HepG2 (cell line): Measurements from ENCODE around the gene WDR83. TPM values are rescaled to one million over a fixed set of nuclear protein-coding genes. Genes with fewer than 3 reads are reported as not detected.

Experiments
- ATAC-seq: fragments of 200-7000 bp; cut with Tn5 transposase; 3 replicates; pipeline ENCODE4 v1.9.1; 2020; ENCODE audit warnings: mild to moderate bottlenecking, moderate library complexity
- BruUV-seq: library from RNA; stranded (reverse); fragments of 400-500 nt; replicated peaks from 2 replicates; lab custom pipeline; 2021; lab: Mats Ljungman, UMichigan
- CTCF ChIA-PET: fragments of 300-600 bp; formaldehyde crosslinking; extraction: SDS; loops from one replicate; lab custom pipeline; 2021; ENCODE audit warnings: low total read pairs, inconsistent platforms, low intra/inter-chr PET ratio; lab: Yijun Ruan, JAX
- POLR2A ChIA-PET: fragments of 350-600 bp; sonication (Branson Sonifier 250); formaldehyde crosslinking; loops from one replicate; lab custom pipeline; 2020; ENCODE audit warnings: antibody characterized with exemption, inconsistent platforms; lab: Yijun Ruan, JAX
- DNase-seq: peaks from one replicate; pipeline ENCODE4 v3.0.0-alpha.2; 2015; ENCODE audit warnings: low spot score
- FAIRE-seq: peaks from 3 replicates; lab custom pipeline; 2011; peaks lifted over from hg19 to GRCh38; lab: Jason Lieb, UNC
- H2AFZ ChIP-seq: one replicate; pipeline ENCODE4 v1.6.1; 2011; ENCODE audit warnings: low read length, inconsistent platforms
- H3K27ac ChIP-seq: fragments of 300-600 bp; 3 replicates; pipeline ENCODE4 v1.8.0; 2011; ENCODE audit warnings: mixed run types, mild to moderate bottlenecking, mixed read lengths, low read length, inconsistent platforms; ENCODE audit not compliant: insufficient read depth; ENCODE audit errors: extremely low read length
- H3K27me3 ChIP-seq, 2 experiments: fragments of 200-600 bp in 1 of 2; 2 replicates in 1 of 2; 3 replicates in 1 of 2; pipeline versions ENCODE4 v1.6.0 to v1.8.0; 2011; ENCODE audit warnings: low read length in 2 of 2, mild to moderate bottlenecking in 2 of 2, moderate library complexity in 2 of 2, inconsistent platforms in 1 of 2; ENCODE audit not compliant: insufficient read depth in 2 of 2, control insufficient read depth in 1 of 2
- H3K36me3 ChIP-seq, 2 experiments: fragments of 200-600 bp in 1 of 2; replicated peaks in 1 of 2; 2 replicates in 1 of 2; 3 replicates in 1 of 2; pipeline versions ENCODE4 v1.5.1 to v1.8.0; 2011; ENCODE audit warnings: low read length in 2 of 2, inconsistent platforms in 1 of 2; ENCODE audit not compliant: insufficient read depth in 2 of 2, control insufficient read depth in 1 of 2
- H3K4me1 ChIP-seq: 2 replicates; pipeline ENCODE4 v1.5.1; 2012; ENCODE audit warnings: low read length, inconsistent platforms; ENCODE audit not compliant: insufficient read depth
- H3K4me2 ChIP-seq: 2 replicates; pipeline ENCODE4 v1.6.0; 2011; ENCODE audit warnings: low read depth, low read length, inconsistent platforms
- H3K4me3 ChIP-seq, 3 experiments: fragments of 200-600 bp in 1 of 3; sonication (generic), shearing (Covaris generic) in 1 of 3; replicated peaks in 1 of 3; 2 replicates each; pipeline ENCODE4 v1.5.1; 2011 to 2016; ENCODE audit warnings: low read length in 3 of 3, inconsistent platforms in 2 of 3, low read depth in 2 of 3, mild to moderate bottlenecking in 2 of 3, control low read depth in 1 of 3, mixed read lengths in 1 of 3; ENCODE audit not compliant: insufficient read depth in 1 of 3
- H3K79me2 ChIP-seq: one replicate; pipeline ENCODE4 v1.6.1; 2011; ENCODE audit warnings: low read length, inconsistent platforms; ENCODE audit not compliant: insufficient read depth
- H3K9ac ChIP-seq: 2 replicates; pipeline ENCODE4 v1.6.0; 2011; ENCODE audit warnings: mild to moderate bottlenecking, low read depth, low read length, inconsistent platforms; ENCODE audit not compliant: insufficient read depth
- H3K9me3 ChIP-seq: 2 replicates; pipeline ENCODE4 v1.5.1; 2012; ENCODE audit warnings: mild to moderate bottlenecking, low read length
- H4K20me1 ChIP-seq: 2 replicates; pipeline ENCODE4 v1.6.0; 2011; ENCODE audit warnings: inconsistent platforms, mild to moderate bottlenecking, low read length, moderate library complexity; ENCODE audit not compliant: insufficient read depth
- GABPB1 ChIP-seq: IDR thresholded peaks from 2 replicates; pipeline ENCODE4 v1.6.1; 2016; ENCODE audit warnings: mild to moderate bottlenecking, missing genetic modification reagents, moderate library complexity, missing compliant biosample characterization
- HOXA3 ChIP-seq: sonication (generic); formaldehyde crosslinking; IDR thresholded peaks from 2 replicates; pipeline ENCODE4 v1.5.0; 2020; ENCODE audit warnings: missing genetic modification reagents
- KAT7 ChIP-seq: IDR thresholded peaks from 2 replicates; pipeline ENCODE4 v1.6.1; 2018; ENCODE audit warnings: borderline replicate concordance, missing compliant biosample characterization
- KMT2A ChIP-seq: sonication (generic); formaldehyde crosslinking; IDR thresholded peaks from 2 replicates; pipeline ENCODE4 v1.4.0; 2020; ENCODE audit warnings: missing genetic modification reagents
- MTA1 ChIP-seq: sonication (generic); formaldehyde crosslinking; IDR thresholded peaks from 2 replicates; pipeline ENCODE4 v1.4.0; 2020; ENCODE audit warnings: missing genetic modification reagents, mild to moderate bottlenecking, borderline replicate concordance
- PHF8 ChIP-seq: sonication (generic); formaldehyde crosslinking; IDR thresholded peaks from 2 replicates; pipeline ENCODE4 v1.5.0; 2020; ENCODE audit warnings: missing genetic modification reagents
- POLR2A ChIP-seq, 2 experiments: IDR thresholded peaks; 2 replicates each; pipeline ENCODE4 v1.6.1; 2011; ENCODE audit warnings: low read depth in 2 of 2, low read length in 2 of 2, mild to moderate bottlenecking in 1 of 2, moderate library complexity in 1 of 2; ENCODE audit not compliant: insufficient read depth in 1 of 2
- RFXANK ChIP-seq: IDR thresholded peaks from 2 replicates; pipeline ENCODE4 v1.6.1; 2016
- SP4 ChIP-seq: sonication (generic); formaldehyde crosslinking; IDR thresholded peaks from 2 replicates; pipeline ENCODE4 v1.8.1; 2023; ENCODE audit warnings: mild to moderate bottlenecking, missing genetic modification reagents
- U2AF1 ChIP-seq: fragments of 200-400 bp; formaldehyde crosslinking; optimal IDR thresholded peaks from 2 replicates; pipeline ENCODE3; 2017; ENCODE audit warnings: mild to moderate bottlenecking, low read depth, low read length
- ZBTB20 ChIP-seq: sonication (generic); formaldehyde crosslinking; IDR thresholded peaks from 2 replicates; pipeline ENCODE4 v1.8.1; 2023; ENCODE audit warnings: missing genetic modification reagents, low read depth, mild to moderate bottlenecking, borderline replicate concordance
- ZNF468 ChIP-seq: sonication (generic); formaldehyde crosslinking; IDR thresholded peaks from 2 replicates; pipeline ENCODE4 v1.8.0; 2022; ENCODE audit warnings: mild to moderate bottlenecking, moderate library complexity, missing genetic modification reagents
- WGBS: methylation state at CpG from one replicate; pipeline ENCODE4 v1.1.6; 2017; ENCODE audit warnings: low lambda C conversion rate; 5-methylcytosine and 5-hydroxymethylcytosine counted together
- in situ Hi-C: cut with HindIII; loops from 2 replicates; pipeline ENCODE4 v1.10.0; 2017; ENCODE audit warnings: low pct_unique_long_range_greater_than_20kb; ENCODE audit not compliant: extremely low pct_ligation_motif_present
- intact Hi-C: fragments of 100-400 bp; cut with micrococcal nuclease; formaldehyde crosslinking; loops from one replicate; pipeline ENCODE4 v1.10.0; 2022; ENCODE audit not compliant: unreplicated experiment
- polyA plus RNA-seq, 8 experiments: library from polyadenylated mRNA; depleted of rRNA in 3 of 8; stranded (reverse) in 7 of 8; unstranded in 1 of 8; fragments of >200 nt; fragmentation: Illumina TruSeq in 4 of 8; extraction: Trizol in 4 of 8; gene quantifications; 2 replicates each; pipeline versions ENCODE4 v1.2.1 to v1.2.3, GENCODE V29; 2011 to 2016; ENCODE audit warnings: low read depth in 4 of 8, missing spikeins in 1 of 8, mixed read lengths in 1 of 8; ENCODE audit not compliant: insufficient read depth in 1 of 8
- total RNA-seq, 5 experiments: library from RNA; depleted of rRNA; stranded (reverse); fragments of >200 nt; fragmentation: Illumina TruSeq; extraction: Trizol; gene quantifications; 2 replicates each; pipeline ENCODE4 v1.2.3, GENCODE V29; 2016; ENCODE audit warnings: low read depth in 1 of 5
- TF ChIP-seq, protein P1 (sequence below): sonication (generic); formaldehyde crosslinking; IDR thresholded peaks from 2 replicates; pipeline ENCODE4 v1.5.0; 2020; ENCODE audit warnings: missing genetic modification reagents
- TF ChIP-seq, protein P2 (sequence below): sonication (generic); formaldehyde crosslinking; conservative IDR thresholded peaks from 2 replicates; pipeline ENCODE4 v1.8.1; 2023; ENCODE audit warnings: missing genetic modification reagents
- TF ChIP-seq, protein P3 (sequence below): sonication (generic); formaldehyde crosslinking; IDR thresholded peaks from 2 replicates; pipeline ENCODE4 v1.5.1; 2020; ENCODE audit warnings: mild to moderate bottlenecking, missing genetic modification reagents, moderate library complexity

Gene WDR83
- total and polyA plus RNA-seq, 2 of the 13 experiments (the other 11 are each of a cell fraction or from before 2014, with no cell fraction given): 4.5 to 10.7 TPM

DNA sequence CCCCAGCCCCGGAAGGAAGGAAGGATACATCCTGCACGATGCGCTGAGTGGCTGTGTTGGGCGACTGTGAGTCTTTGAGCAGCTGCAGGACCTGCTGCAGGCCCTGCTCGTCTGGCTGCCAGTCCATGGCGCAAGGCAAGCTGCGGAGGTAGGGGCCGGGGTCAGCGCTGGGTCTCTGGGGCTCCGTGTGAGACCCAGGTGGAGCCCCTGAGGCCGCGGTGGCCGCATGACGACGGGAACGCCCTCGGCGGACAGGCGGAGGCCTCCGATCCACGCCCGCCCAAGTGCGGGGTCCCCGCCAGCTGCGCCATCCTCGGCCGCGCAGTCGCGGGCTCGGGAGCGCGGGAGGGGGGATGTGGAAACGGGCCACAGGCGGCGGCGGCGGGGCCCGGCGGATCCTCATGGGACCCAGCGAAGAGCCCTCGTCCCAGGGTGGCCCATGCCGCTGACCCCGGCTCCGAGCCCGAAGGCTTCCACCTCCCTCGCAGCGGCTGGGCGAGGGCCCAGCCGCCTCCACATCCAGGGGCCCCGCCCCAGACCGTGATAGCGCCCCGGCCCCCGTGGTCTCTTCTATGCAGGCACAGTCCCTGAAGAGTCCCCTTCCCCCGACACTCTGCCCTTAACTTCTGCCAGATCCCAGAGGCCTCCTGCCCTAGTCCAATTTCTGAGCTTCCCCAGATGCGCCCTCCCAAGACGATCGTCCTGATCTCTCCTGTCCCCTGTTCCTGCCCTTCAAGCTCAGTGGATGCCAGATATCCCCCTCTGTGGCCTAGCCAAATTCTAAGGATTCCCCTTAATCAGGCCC, 54.4 kb downstream of the WDR83 start (continued):
- TF ChIP-seq KAT7: no peak
- TF ChIP-seq, protein P1, sequence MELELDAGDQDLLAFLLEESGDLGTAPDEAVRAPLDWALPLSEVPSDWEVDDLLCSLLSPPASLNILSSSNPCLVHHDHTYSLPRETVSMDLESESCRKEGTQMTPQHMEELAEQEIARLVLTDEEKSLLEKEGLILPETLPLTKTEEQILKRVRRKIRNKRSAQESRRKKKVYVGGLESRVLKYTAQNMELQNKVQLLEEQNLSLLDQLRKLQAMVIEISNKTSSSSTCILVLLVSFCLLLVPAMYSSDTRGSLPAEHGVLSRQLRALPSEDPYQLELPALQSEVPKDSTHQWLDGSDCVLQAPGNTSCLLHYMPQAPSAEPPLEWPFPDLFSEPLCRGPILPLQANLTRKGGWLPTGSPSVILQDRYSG (CRISPR knock-in tag): no peak
- peak; percentile 22; the same call in 1 of the 2 replicates for TF ChIP-seq GABPB1 (CRISPR knock-in tag)
- TF ChIP-seq ZBTB20: no peak
- peak; percentile 33; the same call in 1 of the 2 replicates for TF ChIP-seq HOXA3
- TF ChIP-seq SP4 (CRISPR knock-in tag): no peak
- peak; percentile 3; the same call in 1 of the 2 replicates for TF ChIP-seq KMT2A (CRISPR knock-in tag)
- TF ChIP-seq PHF8 (CRISPR knock-in tag): peak; percentile 7; the same call in 1 of the 2 replicates
- no peak for TF ChIP-seq ZNF468

DNA sequence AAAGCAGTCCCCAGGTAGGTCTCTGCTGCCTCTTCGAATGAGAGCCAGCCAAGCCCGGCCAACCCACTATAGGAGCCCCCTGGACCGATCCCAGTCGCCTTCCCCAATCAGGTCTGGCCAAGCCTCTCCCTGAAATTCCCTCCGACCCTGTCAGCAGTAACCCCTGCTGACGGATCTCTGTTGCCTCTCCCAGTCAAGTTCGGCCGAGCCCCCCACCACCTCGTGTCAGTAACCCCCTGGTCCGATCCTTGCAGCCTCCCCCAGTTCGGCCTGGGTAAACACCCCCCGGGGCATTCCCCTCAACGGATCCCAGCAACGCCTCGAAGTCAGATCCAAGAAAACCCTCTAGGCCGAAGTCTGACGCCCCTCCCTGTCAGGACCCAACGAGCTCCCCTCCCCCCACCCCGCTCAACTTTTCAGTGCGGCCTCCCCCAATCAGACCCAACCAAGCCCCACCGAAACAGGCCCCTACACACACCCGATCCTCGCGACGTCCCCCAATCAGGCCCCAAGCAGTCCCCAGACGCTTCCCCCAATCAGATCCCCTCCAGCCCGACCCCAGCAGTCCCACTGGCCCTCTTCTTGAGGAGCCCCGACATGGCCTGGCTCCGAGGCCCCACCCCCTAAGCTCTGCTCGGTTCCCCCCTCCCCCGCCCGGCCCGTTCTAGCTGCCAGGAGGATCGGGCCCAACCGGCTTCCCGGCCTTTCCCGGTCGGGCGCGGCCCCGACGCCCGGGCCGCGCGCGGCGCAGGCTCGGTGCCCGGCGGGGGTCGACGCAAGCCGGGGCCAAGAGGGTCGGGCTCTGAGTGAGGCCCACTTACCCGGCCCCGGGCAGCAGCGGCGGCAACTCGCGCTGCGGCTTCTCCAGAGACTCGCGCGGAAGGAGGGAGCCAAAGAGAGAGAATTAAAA, 55.3 kb downstream of the WDR83 start:
- ChIA-PET POLR2A (interaction anchor here (0.6 to 4.8 kb wide), 13 partner anchors 11 to 169 kb away, joined by 3 to 51 read pairs (median 6); partner anchors contain the start of genes FBXW9, GET3, JUNB and RNASEH2A), CTCF (no interaction called here)
- peak overlapping the region; percentile 90 for H3K4me2 ChIP-seq
- no peaks in the 10 kb centered on the region for H3K9me3 ChIP-seq
- peak; percentile 67 for ATAC-seq
- intact Hi-C loops (loop anchor here (1.0 kb wide), 1 partner anchor 15 kb away; the partner anchor contains the start of gene GET3), in situ Hi-C loops (no loop called here)
- peak; percentile 52 for DNase-seq
- H3K9ac ChIP-seq: peak overlapping the region; percentile 87
- 2% methylated on average over 27 of the region's 65 CpGs for WGBS
- H3K79me2 ChIP-seq: peaks cover 57% of the 10 kb centered on the region
- no peak overlapping the region for H2AFZ ChIP-seq
- H3K27ac ChIP-seq: peak overlapping the region; percentile 77
- no peak for FAIRE-seq
- no TSS peak for BruUV-seq
- no peaks in the 10 kb centered on the region for H4K20me1 ChIP-seq
- H3K4me3 ChIP-seq: peak overlapping the region; percentile 92 to 96 (median 93)
- no peaks in the 10 kb centered on the region; a peak in 1 of 5 replicates for H3K27me3 ChIP-seq
- peaks cover 17% of the 10 kb centered on the region for H3K4me1 ChIP-seq
- H3K36me3 ChIP-seq: peaks cover 2 to 18% of the 10 kb centered on the region in 2 experiments
- TF ChIP-seq RFXANK (CRISPR knock-in tag) (no peak), U2AF1 (no peak), POLR2A (IDR thresholded peaks at IDR 0.05; ENCODE audit: insufficient read depth in 1 of 2, low read depth in 2 of 2, low read length in 2 of 2) (peak in 1 of 2 experiments; percentile 49; a peak in 1 of 4 replicates), MTA1 (no peak)
- TF ChIP-seq, protein P2, sequence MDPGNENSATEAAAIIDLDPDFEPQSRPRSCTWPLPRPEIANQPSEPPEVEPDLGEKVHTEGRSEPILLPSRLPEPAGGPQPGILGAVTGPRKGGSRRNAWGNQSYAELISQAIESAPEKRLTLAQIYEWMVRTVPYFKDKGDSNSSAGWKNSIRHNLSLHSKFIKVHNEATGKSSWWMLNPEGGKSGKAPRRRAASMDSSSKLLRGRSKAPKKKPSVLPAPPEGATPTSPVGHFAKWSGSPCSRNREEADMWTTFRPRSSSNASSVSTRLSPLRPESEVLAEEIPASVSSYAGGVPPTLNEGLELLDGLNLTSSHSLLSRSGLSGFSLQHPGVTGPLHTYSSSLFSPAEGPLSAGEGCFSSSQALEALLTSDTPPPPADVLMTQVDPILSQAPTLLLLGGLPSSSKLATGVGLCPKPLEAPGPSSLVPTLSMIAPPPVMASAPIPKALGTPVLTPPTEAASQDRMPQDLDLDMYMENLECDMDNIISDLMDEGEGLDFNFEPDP (CRISPR knock-in tag): 0 out of 2 replicates have a peak, but pooled peaks have one; percentile 27
- TF ChIP-seq, protein P3, sequence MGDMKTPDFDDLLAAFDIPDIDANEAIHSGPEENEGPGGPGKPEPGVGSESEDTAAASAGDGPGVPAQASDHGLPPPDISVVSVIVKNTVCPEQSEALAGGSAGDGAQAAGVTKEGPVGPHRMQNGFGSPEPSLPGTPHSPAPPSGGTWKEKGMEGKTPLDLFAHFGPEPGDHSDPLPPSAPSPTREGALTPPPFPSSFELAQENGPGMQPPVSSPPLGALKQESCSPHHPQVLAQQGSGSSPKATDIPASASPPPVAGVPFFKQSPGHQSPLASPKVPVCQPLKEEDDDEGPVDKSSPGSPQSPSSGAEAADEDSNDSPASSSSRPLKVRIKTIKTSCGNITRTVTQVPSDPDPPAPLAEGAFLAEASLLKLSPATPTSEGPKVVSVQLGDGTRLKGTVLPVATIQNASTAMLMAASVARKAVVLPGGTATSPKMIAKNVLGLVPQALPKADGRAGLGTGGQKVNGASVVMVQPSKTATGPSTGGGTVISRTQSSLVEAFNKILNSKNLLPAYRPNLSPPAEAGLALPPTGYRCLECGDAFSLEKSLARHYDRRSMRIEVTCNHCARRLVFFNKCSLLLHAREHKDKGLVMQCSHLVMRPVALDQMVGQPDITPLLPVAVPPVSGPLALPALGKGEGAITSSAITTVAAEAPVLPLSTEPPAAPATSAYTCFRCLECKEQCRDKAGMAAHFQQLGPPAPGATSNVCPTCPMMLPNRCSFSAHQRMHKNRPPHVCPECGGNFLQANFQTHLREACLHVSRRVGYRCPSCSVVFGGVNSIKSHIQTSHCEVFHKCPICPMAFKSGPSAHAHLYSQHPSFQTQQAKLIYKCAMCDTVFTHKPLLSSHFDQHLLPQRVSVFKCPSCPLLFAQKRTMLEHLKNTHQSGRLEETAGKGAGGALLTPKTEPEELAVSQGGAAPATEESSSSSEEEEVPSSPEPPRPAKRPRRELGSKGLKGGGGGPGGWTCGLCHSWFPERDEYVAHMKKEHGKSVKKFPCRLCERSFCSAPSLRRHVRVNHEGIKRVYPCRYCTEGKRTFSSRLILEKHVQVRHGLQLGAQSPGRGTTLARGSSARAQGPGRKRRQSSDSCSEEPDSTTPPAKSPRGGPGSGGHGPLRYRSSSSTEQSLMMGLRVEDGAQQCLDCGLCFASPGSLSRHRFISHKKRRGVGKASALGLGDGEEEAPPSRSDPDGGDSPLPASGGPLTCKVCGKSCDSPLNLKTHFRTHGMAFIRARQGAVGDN (CRISPR knock-in tag): peak; percentile 1; the same call in 1 of the 2 replicates
